Stimulated activated CD4-positive, alpha-beta T cell treated with anti-CD3 and anti-CD28 coated beads, Interleukin-4, amount 100 ng/mL, for 48 hours (primary cell): Measurements from ENCODE around the gene CACNA1A.
"Not testable (repeated sequence)": the region's sequence is repeated elsewhere in the genome, so short reads cannot be mapped to it uniquely, and the experiment has no call there.

Source experiments
- DNase-seq, 2 donors: peaks; one replicate each; pipeline ENCODE4 v3.0.0-alpha.2; 2020; ENCODE audit warnings: low read depth in 2 of 2

The CACNA1A gene

DNA sequence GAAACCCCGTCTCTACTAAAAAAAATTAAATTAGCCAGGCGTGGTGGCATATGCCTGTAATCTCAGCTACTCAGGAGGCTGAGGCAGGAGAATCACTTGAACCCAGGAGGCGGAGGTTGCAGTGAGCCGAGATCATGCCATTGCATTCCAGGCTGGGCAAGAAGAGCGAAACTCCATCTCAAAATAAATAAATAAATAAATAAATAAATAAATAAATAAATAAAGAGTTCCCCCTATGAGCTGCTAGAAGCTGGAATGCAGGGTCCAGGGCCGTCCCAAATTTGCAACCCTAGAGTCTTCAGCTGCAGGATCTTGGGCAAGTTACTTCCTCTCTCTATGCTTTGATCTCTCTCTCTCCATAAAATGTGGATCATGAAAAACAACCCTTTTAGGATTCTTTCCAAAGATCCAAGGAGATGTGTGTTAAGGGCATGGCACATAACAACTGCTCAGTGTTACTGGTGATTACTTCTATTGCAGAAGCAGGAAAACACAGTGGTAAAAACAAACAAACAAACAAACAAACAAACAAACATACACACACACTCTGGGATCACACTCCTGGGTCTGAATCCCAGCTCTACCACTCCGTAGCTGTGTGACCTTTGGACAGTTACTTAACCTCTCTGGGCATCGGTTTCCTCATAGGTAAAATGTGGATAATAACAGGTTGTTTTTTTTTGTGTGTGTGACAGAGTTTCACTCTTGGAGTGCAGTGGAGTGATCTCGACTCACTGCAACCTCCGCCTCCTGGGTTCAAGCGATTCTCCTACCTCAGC, 78.8 kb downstream of the CACNA1A start:
- DNase-seq, result no peak

DNA sequence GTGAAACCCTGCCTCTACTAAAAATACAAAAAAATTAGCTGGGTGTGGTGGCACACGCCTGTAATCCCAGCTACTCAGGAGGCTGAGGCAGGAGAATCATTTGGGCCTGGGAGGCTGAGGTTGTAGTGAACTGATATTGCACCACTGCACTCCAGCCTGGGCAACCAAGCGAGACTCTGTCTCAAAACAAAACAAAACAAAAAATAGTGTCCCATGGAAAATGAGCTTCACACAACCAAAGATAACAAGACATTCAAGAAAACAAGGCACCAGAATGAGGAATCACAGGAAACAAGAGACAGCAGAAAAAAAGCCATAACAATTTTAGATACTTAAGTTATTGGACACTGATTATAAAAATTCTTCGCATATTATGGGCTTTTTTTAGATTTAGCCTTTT, 80.4 kb downstream of the CACNA1A start:
- not testable (repeated sequence) for DNase-seq

DNA sequence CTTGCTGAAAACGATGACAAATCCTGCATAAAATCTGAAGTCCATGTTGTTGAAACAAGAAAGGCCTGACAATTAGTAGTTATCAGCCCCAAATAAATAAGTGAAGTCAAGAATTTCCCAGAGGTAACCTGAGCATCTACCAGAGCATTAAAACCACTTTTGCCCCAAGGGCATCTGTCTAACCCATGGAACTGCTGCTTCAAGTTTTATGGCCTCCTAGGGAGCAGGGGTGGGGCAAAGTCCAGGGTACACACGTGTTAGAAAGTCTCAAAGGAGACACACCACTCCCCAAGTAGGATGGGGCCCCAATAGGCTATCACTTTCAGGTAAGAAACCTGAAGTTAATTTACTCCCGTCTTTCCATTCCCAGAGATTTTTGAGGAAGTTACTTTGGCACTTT, 81.1 kb downstream of the CACNA1A start:
- no peak for DNase-seq

DNA sequence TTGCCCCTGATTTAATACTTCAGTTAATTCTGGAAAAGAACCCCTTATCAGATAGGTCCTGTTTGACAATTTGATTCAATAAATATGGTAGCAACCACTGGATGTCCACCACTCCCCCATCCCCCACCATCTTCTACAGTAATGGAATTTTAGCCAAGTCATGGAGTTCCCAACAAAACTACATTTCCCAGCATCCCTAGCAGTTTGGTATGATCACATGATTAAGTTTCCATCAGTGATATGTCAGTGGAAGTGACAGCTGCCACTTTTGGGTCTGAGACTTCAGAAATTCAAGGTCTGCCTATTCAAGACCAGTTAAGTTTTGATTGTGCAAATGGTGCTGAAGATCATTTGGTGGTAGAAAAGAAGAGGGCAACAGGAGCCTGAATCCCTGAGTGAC, 85.5 kb downstream of the CACNA1A start:
- DNase-seq, result no peak

DNA sequence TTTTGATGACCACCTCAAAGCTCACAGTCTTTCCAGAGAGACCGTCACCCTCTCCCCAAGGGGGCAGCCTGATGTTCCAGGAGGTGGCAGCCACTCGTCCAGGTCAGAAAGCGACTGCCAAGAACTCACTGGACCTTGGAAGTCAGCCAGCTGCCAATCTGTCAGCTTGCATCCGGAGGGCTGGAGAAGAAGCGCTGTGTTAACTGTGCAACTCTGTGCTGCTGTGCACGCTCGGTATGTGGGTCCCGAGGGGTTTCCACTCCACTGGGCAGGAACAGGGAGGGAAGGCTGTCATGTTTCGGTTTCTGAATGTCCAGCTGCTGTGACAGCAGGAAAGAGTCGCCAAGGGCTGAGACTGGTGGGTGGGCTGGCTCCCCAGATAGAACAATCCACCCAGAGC, 89.2 kb downstream of the CACNA1A start:
- no peak for DNase-seq

DNA sequence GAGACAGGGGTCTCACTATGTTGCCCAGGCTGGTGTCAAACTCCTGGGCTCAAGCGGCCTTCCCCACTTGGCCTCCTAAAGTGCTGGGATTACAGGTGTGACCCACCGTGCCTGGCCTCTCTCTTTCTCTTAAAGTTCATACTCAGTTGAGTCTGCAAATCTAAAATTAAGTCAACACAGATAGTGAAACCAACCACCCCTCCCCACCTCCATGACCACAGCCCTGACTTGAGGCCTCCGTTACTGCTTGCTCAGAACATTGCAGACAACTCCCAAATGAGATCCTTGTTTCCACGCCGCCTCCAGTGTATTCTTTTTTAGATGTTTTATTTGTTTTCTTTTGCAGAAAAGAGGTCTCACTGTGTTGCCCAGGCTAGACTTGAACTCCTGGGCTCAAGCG, 94.4 kb downstream of the CACNA1A start:
- DNase-seq, result no peak

DNA sequence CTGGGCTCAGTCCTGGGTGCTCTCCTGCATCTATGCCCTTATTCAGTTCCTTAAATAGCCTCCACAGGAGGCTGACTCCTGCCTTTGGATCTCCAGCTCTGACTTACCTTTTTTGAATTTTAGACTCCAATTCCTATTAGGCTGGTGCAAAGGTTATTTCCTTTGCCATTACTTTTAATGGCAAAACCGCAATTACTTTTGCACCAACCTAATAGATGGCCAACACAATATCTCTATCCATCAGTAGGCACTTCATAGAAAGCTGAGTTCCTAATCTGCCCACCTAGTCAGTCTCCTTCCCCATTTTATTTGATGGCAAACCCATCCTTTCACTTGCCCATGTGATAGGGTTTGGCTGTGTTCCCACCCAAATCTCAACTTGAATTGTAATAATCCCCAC, 95.3 kb downstream of the CACNA1A start:
- DNase-seq, result no peak

DNA sequence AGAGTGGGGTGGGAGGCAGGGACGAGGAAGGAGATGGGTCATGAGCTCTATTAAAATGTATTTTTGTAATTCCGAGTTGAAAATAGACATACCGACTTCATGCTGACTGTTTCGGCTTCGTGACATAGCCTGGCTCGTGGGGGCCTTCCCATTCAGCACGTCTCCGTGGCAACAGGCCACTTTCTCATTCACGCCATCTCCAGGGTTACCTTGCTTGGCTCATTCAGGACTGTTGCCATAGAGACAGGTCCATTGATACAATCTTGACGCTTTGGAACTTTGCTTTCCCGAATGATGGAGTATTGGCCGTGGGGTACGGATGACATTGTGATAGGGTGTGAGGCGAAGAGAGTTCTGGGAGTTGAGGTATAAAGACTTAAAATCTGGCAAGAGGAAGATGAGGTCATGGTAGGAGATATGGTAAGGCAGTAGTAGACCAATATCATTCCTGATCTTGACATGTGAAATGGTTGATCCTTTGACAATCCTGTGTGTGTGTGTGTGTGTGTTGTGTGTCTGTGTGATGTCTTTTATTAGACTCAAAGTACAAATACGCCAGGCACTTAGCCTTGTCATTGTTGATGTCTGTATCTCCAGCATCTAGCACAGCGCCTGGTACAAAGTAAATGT, 97.3 kb downstream of the CACNA1A start:
- no peak for DNase-seq

DNA sequence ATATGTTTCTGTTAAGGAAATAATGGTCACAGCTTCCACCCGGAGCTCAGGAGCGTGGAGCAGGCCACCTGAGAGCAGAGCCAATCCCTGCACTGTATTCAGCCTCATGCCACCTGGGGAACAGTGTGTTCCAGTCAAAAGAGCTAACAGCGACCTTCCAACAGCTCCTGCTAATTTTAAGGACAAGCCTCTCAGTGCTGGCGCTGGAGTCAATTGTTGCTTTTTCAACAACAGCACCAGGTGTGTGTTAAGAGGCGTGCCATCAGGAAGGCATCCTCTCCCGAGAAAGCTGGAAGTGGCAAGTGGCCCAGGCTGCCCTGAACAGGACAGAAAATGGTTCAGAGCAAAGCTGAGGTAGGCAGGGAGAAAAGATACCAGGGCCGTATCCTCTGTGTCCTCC, 102.0 kb downstream of the CACNA1A start:
- no peak for DNase-seq

DNA sequence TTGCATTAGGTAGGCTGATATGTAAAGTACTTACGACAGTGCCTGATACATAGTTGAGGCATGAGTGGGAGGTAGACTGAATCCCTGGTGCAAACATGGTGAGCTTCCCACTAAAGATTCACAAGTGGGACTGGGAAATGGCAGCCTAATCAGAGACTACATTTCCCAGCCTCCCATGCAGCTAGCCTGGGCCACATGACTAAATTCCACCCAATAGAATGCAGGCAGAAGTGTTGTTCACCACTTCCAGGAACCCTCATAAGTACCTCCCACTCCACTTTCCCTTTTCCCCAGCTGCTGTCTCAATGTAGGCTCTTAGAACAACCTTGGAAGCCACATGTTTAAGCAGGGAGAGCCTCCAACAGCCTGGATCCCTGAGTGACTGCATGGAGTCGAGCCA, 104.9 kb downstream of the CACNA1A start:
- no peak for DNase-seq

DNA sequence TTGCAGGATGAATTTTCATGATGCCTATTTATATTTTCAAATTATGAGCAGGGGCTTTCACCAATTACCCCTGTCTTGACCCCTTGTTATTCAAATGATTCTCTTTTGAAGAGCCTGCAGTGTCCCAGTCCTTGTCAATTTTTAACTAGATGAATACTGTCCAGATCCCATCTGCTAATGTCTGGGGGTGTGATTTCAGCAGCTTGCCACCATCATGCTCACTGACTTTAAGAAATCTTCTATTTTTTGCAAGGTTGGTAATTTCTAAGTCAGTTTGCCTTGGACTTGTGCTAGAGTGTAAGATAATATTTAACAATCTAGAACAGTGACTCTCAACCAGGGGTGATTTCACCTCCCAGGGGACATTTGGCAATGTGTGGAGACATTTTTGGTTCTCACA, 106.0 kb downstream of the CACNA1A start:
- DNase-seq, result no peak

DNA sequence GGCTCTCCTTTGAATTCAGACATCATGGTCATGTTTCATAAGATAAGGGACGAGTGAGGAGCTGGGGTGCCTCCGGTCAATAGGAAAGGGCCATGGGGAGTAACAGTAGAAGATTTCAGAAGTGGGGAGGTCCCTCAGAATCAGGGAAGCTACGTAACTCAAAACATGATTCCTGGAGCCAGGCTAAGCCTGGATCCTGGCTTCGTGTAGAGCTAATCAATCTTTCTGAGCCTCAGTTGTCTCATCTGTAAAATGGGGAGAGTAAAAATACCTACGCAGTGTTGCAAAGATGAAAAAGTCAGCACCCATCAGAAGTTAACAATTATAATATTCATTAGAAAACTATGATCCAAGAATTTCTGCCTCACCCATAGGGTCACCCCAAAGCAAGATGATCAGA, 106.5 kb downstream of the CACNA1A start:
- no peak for DNase-seq

DNA sequence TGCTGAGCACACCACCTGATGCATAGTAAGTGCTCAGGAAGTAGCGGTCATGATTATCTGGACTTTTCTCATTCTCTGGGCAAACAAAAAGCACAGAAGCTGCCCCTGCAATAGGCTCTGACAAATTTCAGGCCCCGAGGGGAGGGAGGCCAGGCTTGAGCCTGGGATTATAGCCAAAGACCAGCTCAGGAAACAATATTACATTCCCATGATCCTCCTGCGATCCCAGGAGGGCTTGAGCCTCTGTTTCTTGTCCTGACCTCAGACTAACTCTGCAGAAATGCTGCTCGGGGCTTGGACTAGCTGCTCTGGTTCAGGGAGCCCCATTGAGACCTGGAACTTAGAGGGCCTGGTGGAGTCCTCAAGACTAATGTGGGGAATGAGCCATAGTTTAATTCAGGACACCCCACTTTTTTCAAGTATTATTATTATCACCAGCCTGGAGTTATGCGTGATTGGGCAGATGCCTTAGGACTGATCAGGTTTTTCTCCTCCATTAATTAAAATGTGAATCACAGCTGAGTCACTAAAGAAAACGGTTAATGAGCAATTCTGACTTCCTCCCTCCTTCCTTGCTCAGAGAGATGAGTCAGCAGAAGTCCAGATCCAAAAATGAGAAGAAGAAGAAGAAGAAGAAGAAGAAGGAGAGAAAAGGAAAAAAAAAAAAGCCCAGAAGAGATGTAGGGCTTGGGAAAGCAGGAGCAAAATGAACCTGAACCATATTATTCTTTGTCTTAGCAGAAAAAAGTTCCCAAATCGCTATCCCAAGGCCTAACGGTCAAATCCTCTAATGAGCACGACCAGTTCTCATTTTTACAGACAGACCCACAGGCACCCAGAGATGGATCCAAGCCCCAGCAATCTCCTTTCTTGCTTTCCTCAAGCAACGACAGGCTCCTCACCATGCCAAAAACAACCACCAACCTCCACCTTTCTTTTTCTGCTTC, 107.2 kb downstream of the CACNA1A start:
- no peak for DNase-seq

DNA sequence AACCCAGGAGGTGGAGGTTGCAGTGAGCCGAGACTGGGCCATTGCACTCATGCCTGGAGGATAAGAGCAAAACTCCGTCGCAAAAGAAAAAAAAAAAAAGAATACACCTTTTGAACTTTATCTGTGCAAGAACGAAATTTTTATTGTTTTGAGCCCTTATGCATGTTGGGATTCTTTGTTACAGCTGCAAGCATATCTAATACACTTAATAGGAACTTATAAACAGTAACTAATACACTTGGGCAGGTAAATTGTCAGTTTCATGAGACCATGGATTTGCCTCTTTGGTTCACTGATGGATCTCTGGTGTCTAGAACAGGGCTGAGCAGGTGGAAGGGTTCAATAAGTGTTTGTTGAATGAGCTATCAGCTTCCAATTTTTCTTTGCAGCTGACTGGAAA, 108.1 kb downstream of the CACNA1A start:
- DNase-seq, result no peak

DNA sequence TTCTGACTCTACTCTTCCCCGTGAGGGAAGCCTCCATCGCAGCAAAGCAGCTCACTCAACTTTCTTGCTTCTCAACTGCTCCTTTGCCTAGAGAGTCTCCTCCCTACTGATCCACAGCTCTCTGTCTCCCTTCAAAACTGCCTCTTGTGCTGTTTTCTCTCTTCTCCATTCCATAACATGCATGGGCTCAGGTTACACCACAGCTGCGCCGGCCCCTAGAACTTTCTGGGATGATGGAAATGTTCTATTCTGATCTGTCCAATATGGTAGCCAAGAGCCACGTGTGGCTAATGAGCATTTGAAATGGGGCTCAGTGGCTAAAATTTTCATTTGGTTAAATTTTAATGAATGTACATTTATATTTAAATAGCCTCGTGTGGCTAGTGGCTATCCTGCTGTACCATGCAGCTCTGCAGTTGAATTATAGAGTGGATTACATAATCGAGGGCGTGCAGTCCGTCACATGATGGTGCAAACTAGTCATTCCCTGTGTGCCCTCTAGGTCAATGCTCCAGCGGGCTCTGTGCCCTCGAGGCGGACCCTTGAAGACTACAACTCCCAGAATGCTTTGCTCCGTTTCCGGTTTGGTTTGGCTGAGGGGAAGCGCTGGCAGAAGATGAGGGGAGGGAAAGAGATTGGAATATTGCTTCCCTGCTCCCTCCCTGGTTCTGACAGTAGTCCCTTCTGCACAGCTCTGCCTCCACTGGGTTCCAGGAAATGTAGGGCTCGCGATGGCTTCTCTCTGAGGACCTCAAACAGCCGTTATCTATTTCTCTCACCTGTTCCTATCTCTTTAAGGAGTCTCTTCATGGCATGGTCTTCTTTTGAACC, 109.8 kb downstream of the CACNA1A start:
- DNase-seq, result no peak

DNA sequence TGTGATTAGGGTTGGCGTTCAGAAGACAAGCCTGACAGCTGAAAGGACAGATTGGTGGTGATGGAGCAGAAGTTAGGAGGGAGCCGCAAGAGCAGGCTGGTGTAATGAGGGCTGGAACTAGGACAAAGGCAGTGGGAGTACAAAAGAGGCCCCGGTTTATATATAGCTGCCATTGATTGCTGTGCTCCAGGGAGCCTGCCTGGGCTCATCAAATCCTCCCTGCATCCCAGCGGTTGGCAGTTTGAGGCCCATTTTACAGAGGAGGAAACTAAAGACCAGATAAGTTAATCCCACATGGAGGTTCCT, 123.7 kb downstream of the CACNA1A start:
- no peak for DNase-seq

DNA sequence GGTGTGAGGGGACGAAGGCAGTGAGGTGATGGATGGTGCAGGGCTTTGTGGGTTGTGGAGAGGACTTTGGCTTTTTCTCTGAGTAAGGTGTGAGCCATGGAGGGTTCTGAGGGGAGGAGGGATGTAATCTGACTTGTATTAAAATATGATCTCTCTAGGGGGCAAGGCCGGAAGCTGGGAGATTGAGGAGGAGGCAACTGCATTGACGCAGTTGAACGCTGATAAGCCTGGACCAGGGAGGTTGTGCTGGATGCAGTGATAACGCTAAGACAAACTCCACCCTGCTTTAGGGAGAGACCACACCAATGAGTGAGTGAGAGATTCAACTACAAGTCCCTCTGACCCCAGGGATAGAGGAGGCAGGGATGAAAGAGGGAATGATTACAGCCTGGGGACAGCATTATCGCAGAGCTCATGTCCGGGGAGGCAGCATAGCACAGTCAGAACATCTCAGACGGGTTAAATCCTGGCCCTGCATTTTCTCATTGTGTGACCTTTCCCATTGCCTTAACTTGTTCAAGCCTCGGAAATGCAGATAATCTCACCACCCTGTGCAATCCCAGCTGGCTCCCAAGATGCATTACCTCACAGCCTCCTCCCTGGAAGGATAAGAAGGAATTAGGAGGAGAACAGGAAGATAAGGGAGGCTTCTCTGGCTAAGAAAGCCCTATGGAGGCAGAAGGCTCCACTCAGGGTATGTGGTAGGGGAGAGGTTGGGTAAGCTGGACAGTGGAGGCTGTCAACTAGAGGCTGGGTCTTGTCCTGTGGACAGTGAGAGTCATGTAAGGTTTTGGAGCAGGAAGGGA, 124.2 kb downstream of the CACNA1A start:
- DNase-seq, result no peak

DNA sequence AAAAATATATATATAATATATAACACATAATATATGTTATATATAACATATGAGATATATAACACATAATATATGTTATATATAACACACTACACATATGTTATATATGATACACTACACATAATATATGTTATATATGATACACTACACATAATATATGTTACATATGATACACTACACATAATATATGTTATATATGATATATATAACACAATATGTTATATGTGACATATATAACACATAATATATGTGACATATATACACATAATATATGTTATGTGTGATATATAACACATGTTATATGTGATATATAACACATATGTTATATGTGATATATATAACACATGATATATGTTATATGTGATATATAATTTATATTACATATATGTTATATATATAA, 129.7 kb downstream of the CACNA1A start:
- DNase-seq, result no peak

DNA sequence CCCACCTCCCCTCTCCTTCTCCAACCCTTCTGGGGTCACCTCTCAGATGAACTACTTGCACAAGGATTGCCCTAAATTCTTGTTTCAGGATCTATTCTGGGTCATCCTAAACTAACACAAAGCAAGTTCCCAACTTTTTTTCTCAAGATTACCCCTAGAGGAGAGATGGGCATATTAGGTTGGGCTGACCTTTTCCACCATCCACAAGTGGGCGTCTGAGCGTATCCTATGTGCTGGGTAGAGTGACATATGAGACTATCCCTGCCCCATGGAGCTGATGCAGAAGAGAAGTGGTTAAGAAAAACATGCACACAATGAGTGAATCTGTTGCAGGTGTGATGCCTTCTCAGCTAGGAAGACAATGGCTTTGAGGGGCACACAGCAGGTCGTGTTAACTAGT, 132.7 kb downstream of the CACNA1A start:
- no peak for DNase-seq

DNA sequence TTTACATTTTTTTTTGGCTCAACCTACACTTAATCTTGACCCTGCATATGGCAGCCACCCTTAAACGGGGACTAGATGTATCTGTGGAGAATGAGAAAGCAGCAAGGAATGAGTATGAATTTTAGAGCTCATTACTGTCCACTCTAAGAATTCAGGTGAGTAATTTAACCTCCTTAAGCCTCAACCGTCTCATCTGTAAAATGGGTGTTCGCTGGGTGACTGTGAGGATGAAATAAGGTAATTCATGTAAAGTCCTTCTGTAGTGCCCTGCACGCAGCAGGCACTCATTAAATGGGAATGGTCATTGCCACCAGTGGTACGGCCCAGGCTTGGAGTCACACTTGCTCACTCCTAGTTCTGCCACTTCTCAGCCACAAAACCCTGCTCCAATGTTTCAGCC, 135.3 kb downstream of the CACNA1A start:
- DNase-seq, result no peak

DNA sequence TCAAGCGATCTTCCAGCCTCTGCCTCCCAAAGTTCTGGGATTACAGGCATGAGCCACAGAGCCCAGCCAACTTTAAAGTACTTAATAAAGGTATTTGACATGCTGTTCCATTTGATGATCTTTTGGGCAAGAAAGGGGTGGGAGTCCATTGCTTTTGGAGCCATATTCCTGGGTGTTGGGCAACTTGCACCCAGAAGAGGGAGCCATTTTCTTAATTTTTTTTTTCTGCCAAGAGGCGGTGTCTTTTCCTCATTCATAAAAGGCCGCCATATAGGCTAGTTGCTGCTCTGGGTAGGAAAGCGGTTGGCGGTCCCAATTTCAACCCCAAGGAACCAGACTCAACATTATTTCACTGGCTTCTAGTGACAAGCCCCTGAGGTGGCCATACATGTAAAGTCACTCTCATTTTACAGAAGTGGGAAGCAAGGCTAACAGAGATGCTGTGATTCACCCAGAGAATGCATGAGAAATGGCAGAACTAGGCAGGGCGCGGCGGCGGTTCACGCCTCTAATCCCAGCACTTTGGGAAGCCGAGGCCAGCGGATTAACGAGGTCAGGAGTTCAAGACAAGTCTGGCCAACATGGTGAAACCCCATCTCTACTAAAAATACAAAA, 139.6 kb downstream of the CACNA1A start:
- DNase-seq, result no peak
